Astrocyte of the spinal cord (primary cell): Measurements from ENCODE around the gene C9.

Experiments
- DNase-seq: peaks from one replicate; pipeline ENCODE4 v3.0.0; 2011; ENCODE audit warnings: low read depth, low spot score
- H3K4me3 ChIP-seq: 2 replicates; pipeline ENCODE4 v1.5.1; 2011; ENCODE audit warnings: low read depth, mild to moderate bottlenecking, low read length, moderate library complexity
- in situ Hi-C: cut with HindIII; loops from 2 replicates; pipeline ENCODE4 v1.10.0; 2017; ENCODE audit warnings: low sequenced_read_pairs
- TF ChIP-seq, protein P1 (sequence below): IDR thresholded peaks from 2 replicates; pipeline ENCODE4 v1.5.1; 2012; ENCODE audit warnings: low read depth, mild to moderate bottlenecking, low read length, inconsistent platforms

Gene C9

DNA sequence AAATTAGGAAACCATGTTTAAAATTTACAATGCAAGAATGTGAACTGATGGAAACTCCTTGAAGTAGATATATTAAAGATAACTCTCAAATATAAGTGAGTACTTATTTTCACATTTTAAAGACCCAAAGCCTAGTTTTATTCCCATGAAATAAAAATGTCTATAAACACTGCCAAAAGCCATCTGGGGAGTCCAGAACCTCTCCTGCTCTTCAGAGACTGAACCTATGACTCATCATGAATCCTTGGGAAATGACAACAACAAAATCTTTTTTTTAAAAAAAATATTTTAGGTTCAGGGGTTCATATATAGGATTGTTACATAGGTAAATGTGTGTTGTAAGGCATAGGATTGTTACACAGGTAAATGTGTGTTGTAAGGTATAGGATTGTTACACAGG is 111.1 kb downstream of the C9 start:
- no peak overlapping the region for H3K4me3 ChIP-seq
- in situ Hi-C loops: no loop called here
- DNase-seq: no peak
- TF ChIP-seq, protein P1, sequence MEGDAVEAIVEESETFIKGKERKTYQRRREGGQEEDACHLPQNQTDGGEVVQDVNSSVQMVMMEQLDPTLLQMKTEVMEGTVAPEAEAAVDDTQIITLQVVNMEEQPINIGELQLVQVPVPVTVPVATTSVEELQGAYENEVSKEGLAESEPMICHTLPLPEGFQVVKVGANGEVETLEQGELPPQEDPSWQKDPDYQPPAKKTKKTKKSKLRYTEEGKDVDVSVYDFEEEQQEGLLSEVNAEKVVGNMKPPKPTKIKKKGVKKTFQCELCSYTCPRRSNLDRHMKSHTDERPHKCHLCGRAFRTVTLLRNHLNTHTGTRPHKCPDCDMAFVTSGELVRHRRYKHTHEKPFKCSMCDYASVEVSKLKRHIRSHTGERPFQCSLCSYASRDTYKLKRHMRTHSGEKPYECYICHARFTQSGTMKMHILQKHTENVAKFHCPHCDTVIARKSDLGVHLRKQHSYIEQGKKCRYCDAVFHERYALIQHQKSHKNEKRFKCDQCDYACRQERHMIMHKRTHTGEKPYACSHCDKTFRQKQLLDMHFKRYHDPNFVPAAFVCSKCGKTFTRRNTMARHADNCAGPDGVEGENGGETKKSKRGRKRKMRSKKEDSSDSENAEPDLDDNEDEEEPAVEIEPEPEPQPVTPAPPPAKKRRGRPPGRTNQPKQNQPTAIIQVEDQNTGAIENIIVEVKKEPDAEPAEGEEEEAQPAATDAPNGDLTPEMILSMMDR: no peak

DNA sequence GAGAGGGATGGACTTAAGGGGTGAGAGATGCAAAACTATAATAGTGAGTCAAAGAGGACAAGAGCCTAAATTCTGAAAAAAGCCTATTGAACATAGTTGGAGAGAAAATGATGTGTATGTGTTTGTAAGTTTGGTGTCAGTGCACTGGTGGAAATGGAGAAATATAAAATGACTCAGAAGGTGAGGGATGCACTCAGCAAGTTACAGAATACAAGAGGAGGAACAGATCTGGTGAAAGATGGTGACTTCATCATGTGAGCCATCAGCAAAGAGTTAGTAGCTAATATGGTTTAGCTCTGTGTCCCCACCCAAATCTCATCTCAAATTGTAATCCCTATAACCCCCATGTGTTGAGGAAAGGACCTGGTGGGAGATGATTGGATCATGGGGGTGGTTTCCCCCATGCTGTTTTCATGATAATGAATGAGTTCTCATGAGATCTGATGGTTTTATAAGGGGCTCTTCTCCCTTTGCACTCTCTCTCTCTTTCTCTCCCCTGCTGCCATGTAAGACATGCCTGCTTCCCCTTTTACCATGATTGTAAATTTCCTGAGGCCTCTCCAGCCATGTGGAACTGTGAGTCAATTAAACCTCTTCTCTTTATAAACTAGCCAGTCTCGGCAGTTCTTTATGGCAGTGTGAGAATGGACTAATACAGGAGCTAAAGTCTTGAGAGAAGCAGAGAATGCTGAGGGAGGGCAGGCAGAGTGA is 114.6 kb downstream of the C9 start:
- no peak for DNase-seq
- TF ChIP-seq, protein P1: no peak
- no peak overlapping the region for H3K4me3 ChIP-seq
- in situ Hi-C loops: no loop called here

DNA sequence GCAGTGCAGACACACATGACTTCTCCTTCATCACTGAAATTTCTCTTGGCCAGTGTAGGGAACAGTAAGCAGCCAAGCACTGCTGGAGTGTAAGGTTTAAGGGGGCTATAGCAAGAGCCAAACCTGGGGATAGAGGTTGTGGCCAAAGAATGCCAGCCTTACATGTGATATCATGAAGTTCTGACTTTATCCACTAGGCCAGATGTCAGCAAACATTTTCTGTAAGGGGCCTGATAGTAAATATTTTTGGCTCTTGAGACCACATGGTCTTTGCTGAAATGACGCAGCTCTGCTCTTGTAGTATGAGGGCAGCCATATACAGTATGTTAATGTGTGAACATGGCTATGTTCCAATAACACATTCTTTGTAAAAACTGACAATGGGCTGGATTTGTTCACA is 115.2 kb downstream of the C9 start:
- in situ Hi-C loops: no loop called here
- no peak overlapping the region for H3K4me3 ChIP-seq
- TF ChIP-seq, protein P1: no peak
- no peak for DNase-seq

DNA sequence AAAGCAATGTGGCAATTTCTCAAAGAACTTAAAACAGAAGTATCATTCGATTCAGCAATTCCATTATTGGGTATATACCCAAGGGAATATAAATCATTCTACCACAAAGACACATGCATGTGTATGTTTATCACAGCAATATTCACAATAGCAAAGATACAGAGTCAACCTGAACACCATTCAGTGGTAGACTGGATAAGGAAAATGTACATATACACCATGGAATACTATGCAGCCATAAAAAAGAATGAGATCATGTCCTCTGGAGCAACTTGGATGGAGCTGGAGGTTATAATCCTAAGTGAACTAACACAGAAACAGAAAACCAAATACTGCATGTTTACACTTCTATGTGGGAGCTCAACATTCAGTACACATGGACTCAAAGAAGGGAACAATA is 123.5 kb downstream of the C9 start:
- TF ChIP-seq, protein P1: no peak
- H3K4me3 ChIP-seq: no peak overlapping the region
- DNase-seq: no peak
- in situ Hi-C loops: no loop called here

DNA sequence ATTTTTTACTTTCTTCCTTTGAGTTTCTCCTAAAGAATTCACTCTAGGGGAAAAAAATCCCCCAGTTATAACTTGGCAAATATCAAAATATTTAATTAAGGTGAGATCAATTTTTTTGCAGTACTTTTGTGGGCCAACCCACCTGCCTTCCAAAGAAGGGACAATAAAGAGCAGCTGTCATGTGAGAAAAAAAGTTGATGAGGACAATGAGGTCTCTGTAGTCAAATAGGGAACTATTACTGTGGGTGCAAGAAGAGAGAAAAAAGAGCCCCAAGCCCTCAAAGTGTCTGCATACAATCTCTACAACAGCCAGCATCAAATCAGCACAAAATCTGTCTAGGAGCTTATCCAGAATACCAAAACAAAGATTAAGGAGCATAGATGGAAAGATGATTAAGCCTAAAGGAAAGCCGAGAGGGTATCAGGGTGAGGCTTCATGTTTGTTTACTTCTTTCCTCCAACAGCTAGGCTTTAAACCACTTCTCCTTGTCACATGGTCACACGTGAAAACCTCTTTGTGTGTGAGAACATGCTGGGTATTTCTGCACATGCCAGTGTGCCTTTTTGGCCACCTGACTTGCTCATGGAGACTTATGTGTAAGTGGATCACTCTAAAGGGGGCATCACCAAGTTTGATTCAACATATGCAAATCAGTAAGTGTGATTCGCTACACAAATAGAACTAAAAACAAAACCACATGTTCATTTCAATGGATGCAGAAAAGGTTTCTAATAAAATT is 125.8 kb downstream of the C9 start:
- no peak overlapping the region for H3K4me3 ChIP-seq
- in situ Hi-C loops: no loop called here
- no peak for DNase-seq
- TF ChIP-seq, protein P1: no peak

DNA sequence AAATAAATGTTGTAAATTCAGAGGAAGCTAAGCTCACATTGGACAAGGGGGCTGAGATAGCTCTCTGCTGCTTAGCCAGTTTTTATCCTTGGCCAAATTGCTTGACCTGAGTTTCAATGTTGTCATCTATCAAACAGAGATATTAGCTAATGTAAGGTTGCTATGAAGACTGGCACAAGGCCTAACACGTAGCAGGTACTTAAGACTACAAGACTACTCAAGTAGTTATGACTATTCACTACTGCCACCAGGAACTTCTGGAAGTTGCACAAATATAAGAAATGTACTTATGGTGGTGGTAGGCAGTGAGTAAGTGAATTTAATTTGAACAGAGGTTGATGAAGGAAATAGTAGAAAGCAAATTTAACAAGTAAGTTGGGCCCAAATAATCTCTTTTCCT is 127.6 kb downstream of the C9 start:
- in situ Hi-C loops: no loop called here
- TF ChIP-seq, protein P1: no peak
- no peak for DNase-seq
- no peak overlapping the region for H3K4me3 ChIP-seq
